Body of pancreas (tissue), 4 donors: ENCODE data around the gene SPSB2. TPM values are rescaled to one million over a fixed set of nuclear protein-coding genes. Genes with fewer than 3 reads are reported as not detected.
A peak's percentile ranks its signal among the peaks of the same experiment; 100 is the strongest.
"Not testable (repeated sequence)": the region's sequence is repeated elsewhere in the genome, so short reads cannot be mapped to it uniquely, and the experiment has no call there.

Source experiments
- ATAC-seq: fragments of 150-250 bp; one replicate; pipeline ENCODE4 v1.9.1; 2016
- DNase-seq, 4 donors: peaks; one replicate each; pipeline ENCODE4 v3.0.0-alpha.2; 2019
- H3K27ac ChIP-seq, 4 donors: fragments of 200-600 bp; sonication (generic); 1 replicate in 3 of 4; 2 replicates in 1 of 4; pipeline versions ENCODE4 v1.5.1 to v1.6.1; 2016 to 2019; ENCODE audit warnings: mild to moderate bottlenecking in 1 of 4, mixed read lengths in 1 of 4, moderate library complexity in 1 of 4
- H3K27me3 ChIP-seq, 2 donors: fragments of 200-600 bp; sonication (generic); one replicate each; pipeline ENCODE4 v1.6.0; 2016; ENCODE audit warnings: mild to moderate bottlenecking in 1 of 2
- H3K36me3 ChIP-seq, 2 donors: fragments of 200-600 bp; sonication (generic); replicated peaks in 1 of 2; 2 replicates each; pipeline ENCODE4 v1.5.1; 2016; ENCODE audit warnings: low read depth in 2 of 2; ENCODE audit not compliant: insufficient read depth in 1 of 2
- H3K4me1 ChIP-seq: fragments of 200-600 bp; sonication (generic); one replicate; pipeline ENCODE4 v1.6.0; 2016
- H3K4me3 ChIP-seq, 2 donors: fragments of 200-600 bp; sonication (generic); 1 replicate in 1 of 2; 2 replicates in 1 of 2; pipeline ENCODE4 v1.5.1; 2016 to 2019
- H3K9me3 ChIP-seq, 3 donors: fragments of 200-600 bp; sonication (generic); 1 replicate in 2 of 3; 2 replicates in 1 of 3; pipeline ENCODE4 v1.5.1; 2016
- POLR2A ChIP-seq, 3 donors: fragments of 450-650 bp; IDR thresholded peaks; one replicate each; pipeline ENCODE4 v1.6.1; 2016; ENCODE audit warnings: antibody characterized with exemption in 3 of 3, mild to moderate bottlenecking in 2 of 3
- WGBS, 2 donors: methylation state at CpG; one replicate each; pipeline ENCODE4 v1.1.5; 2017; 5-methylcytosine and 5-hydroxymethylcytosine counted together
- intact Hi-C: fragments of 100-400 bp; cut with DNase I; formaldehyde crosslinking; loops from one replicate; pipeline ENCODE4 v1.15.1; 2023
- total RNA-seq, 2 donors: library from RNA; depleted of rRNA; stranded (reverse); fragments of >200 nt; gene quantifications; one replicate each; pipeline ENCODE4 v1.1.0, GENCODE V29; 2016
- TF ChIP-seq, protein P1 (sequence below), 7 experiments: fragments of 450-650 bp in 4 of 7; fragments of 200-600 bp in 3 of 7; sonication (generic) in 3 of 7; IDR thresholded peaks; one replicate each; pipeline ENCODE4 v1.5.1; 2016 to 2019; ENCODE audit warnings: antibody characterized with exemption in 7 of 7

The SPSB2 gene
- total RNA-seq, 2 donors from 2014 or later = 2.6 to 11.9 TPM

DNA sequence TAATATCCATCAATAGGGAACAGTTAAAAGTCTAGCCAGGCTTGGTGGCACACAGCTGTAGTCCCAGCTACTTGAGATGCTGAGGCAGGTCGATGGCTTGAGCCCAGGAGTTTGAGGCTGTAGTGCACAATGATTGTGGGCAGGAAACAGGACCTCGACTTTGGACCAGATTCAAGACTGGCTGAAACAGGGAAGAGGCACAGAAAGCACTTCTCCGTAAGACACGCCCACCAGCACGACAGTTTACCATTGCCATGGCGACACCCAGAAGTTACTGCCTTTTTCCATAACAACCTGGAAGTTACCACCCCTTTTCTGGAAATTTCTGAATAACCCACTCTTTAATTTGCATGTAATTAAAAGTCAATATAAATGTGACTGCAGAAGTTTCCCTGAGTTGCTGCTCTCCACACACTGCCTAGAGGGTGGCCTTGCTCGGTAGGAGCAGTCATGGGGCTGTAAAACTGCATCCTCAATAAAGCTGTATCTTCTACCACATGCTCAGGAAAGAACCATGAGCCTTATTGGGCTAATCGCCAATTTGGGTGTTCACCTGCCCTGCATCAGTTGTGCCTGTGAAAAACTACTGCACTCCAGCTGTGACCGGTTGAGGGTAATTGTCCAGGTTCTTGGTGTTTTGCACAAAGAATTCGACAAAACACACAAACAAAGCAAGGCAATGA lies 26.9 kb upstream of the SPSB2 start:
- WGBS, 2 donors = 23 to 26% methylated on average over 10 of the region's 10 CpGs
- DNase-seq (peak; percentile 76 to 90 (median 82)), ATAC-seq (peak; percentile 52)
- Histone ChIP-seq H3K4me3 (no peak overlapping the region), H3K9me3 (no peaks in the 10 kb centered on the region), H3K27ac (peak overlapping the region; percentile 52 to 78 (median 58)), H3K27me3 (no peaks in the 10 kb centered on the region), H3K36me3 (no peaks in the 10 kb centered on the region), H3K4me1 (peaks cover 23% of the 10 kb centered on the region)
- intact Hi-C loops = no loop called here
- TF ChIP-seq, protein P1, sequence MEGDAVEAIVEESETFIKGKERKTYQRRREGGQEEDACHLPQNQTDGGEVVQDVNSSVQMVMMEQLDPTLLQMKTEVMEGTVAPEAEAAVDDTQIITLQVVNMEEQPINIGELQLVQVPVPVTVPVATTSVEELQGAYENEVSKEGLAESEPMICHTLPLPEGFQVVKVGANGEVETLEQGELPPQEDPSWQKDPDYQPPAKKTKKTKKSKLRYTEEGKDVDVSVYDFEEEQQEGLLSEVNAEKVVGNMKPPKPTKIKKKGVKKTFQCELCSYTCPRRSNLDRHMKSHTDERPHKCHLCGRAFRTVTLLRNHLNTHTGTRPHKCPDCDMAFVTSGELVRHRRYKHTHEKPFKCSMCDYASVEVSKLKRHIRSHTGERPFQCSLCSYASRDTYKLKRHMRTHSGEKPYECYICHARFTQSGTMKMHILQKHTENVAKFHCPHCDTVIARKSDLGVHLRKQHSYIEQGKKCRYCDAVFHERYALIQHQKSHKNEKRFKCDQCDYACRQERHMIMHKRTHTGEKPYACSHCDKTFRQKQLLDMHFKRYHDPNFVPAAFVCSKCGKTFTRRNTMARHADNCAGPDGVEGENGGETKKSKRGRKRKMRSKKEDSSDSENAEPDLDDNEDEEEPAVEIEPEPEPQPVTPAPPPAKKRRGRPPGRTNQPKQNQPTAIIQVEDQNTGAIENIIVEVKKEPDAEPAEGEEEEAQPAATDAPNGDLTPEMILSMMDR (IDR thresholded peaks at IDR 0.05) = no peak
- TF ChIP-seq POLR2A (IDR thresholded peaks at IDR 0.05) = peak in 2 of 3 donors; percentile 41 to 46

DNA sequence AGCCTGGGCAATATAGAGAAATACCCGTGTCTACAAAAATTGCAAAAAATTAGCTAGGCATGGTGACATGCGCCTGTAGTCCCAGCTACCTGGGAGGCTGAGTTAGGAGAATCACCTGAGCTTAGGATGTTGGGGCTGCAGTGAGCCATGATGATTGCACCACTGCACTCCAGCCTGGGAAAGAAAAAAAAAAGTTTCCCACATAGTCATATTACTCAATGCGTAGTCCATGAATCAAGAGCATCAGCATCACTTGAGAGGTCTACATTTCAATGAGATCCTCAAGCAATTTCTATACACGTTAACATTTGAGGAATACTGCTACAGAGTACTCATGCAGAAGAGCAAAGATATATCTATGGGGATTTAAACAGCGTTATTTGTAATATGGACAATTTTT lies 26.3 kb upstream of the SPSB2 start:
- Histone ChIP-seq H3K4me1 (peaks cover 21% of the 10 kb centered on the region), H3K4me3 (no peak overlapping the region), H3K36me3 (no peaks in the 10 kb centered on the region), H3K9me3 (no peaks in the 10 kb centered on the region), H3K27me3 (no peaks in the 10 kb centered on the region), H3K27ac (peak overlapping the region in 1 of 4 donors; percentile 78)
- intact Hi-C loops = no loop called here
- 65 to 70% methylated on average over 5 of the region's 5 CpGs for WGBS, 2 donors
- ATAC-seq (no peak), DNase-seq (no peak)
- no peak for TF ChIP-seq POLR2A (IDR thresholded peaks at IDR 0.05)
- TF ChIP-seq, protein P1 (IDR thresholded peaks at IDR 0.05) = no peak

- TF ChIP-seq, protein P1 (IDR thresholded peaks at IDR 0.05) = no peak
- no peak for TF ChIP-seq POLR2A (IDR thresholded peaks at IDR 0.05)
- 62 to 67% methylated on average over 6 of the region's 6 CpGs for WGBS, 2 donors
- intact Hi-C loops = no loop called here
- DNase-seq (peak in 2 of 4 donors; percentile 21 to 63), ATAC-seq (peak; percentile 23)
- no peaks in the 10 kb centered on the region for H3K9me3 ChIP-seq
- no peaks in the 10 kb centered on the region for H3K27me3 ChIP-seq
- H3K4me3 ChIP-seq = no peak overlapping the region
- peaks cover 15% of the 10 kb centered on the region for H3K4me1 ChIP-seq
- H3K36me3 ChIP-seq = no peaks in the 10 kb centered on the region
- no peak overlapping the region for H3K27ac ChIP-seq
These were observed 23.8 kb upstream of the SPSB2 start for GRCh38 chr12:6896846-6897435.

DNA sequence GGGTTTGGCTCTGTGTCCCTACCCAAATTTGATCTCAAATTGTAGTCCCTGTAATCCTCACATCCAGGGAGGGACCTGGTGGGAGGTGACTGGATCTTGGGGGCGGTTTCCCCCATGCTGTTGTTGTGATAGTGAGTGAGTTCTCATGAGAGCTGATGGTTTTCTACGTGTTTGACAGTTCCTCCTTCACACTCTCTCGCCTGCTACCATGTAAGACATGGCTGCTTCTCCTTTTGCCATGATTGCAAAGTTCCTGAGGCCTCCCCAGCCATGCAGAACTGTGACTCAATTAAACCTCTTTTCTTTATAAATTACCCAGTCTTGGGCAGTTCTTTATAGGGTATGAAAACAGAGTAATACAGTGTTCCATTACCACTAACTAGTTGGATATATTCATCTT lies 21.2 kb upstream of the SPSB2 start:
- Histone ChIP-seq H3K27me3 (no peaks in the 10 kb centered on the region), H3K36me3 (no peaks in the 10 kb centered on the region), H3K27ac (no peak overlapping the region), H3K4me1 (peaks cover 13% of the 10 kb centered on the region), H3K4me3 (no peak overlapping the region), H3K9me3 (no peaks in the 10 kb centered on the region)
- intact Hi-C loops = no loop called here
- WGBS, 2 donors = 59 to 78% methylated on average over 3 of the region's 3 CpGs
- TF ChIP-seq POLR2A (IDR thresholded peaks at IDR 0.05) = no peak
- TF ChIP-seq, protein P1 (IDR thresholded peaks at IDR 0.05) = no peak
- ATAC-seq (no peak), DNase-seq (no peak)

DNA sequence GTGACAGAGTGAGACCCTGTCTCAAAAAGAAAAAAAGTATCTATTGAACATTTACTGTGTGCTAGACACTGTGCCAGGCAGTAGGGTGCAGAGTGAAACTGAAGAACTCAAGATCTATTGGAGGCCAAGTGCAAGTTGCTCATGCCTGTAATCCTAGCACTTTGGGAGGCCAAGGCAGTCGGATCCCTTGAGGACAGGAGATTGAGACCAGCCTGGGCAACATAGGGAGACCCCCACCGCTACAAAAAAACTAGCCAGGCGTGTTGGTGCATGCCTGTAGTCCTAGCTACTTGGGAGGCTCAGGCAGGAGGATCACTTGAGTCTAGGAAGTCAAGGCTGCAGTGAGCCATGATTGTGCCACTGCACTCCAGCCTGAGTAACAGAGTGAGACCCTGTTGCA lies 19.6 kb upstream of the SPSB2 start:
- WGBS, 2 donors = 76 to 90% methylated on average over 3 of the region's 3 CpGs
- H3K4me1 ChIP-seq, ATAC-seq, H3K36me3 ChIP-seq, H3K9me3 ChIP-seq, H3K27ac ChIP-seq, DNase-seq, H3K27me3 ChIP-seq, intact Hi-C loops, H3K4me3 ChIP-seq: not testable (repeated sequence)
